Brain microvascular endothelial cell (primary cell): ENCODE measurements around the gene ASTE1.
A peak's percentile ranks its signal among the peaks of the same experiment; 100 is the strongest.

Experiments
- DNase-seq: peaks from one replicate; pipeline ENCODE4 v3.0.0-alpha.2; 2020
- H3K27ac ChIP-seq: fragments of 250-450 bp; sonication (Bioruptor Pico); 2 replicates; pipeline ENCODE4 v1.5.1; 2020; ENCODE audit warnings: mild to moderate bottlenecking, moderate library complexity
- H3K27me3 ChIP-seq: fragments of 250-450 bp; sonication (Bioruptor Pico); replicated peaks from 2 replicates; pipeline ENCODE4 v1.5.1; 2020; ENCODE audit warnings: mild to moderate bottlenecking
- H3K36me3 ChIP-seq: fragments of 250-450 bp; sonication (Bioruptor Pico); replicated peaks from 2 replicates; pipeline ENCODE4 v1.5.1; 2020; ENCODE audit warnings: mild to moderate bottlenecking
- H3K4me3 ChIP-seq: 2 replicates; pipeline ENCODE4 v1.5.1; 2011; ENCODE audit warnings: low read depth, mild to moderate bottlenecking, control low read depth, low read length, moderate library complexity
- in situ Hi-C: cut with HindIII; loops from 2 replicates; pipeline ENCODE4 v1.10.0; 2017; ENCODE audit warnings: low sequenced_read_pairs, low pct_ligation_motif_present
- TF ChIP-seq, protein P1 (sequence below): IDR thresholded peaks from 2 replicates; pipeline ENCODE4 v1.5.1; 2011; ENCODE audit warnings: low read depth, mild to moderate bottlenecking, moderate library complexity, low read length, control low read depth, inconsistent platforms; ENCODE audit errors: missing control alignments

Gene ASTE1, protein sequence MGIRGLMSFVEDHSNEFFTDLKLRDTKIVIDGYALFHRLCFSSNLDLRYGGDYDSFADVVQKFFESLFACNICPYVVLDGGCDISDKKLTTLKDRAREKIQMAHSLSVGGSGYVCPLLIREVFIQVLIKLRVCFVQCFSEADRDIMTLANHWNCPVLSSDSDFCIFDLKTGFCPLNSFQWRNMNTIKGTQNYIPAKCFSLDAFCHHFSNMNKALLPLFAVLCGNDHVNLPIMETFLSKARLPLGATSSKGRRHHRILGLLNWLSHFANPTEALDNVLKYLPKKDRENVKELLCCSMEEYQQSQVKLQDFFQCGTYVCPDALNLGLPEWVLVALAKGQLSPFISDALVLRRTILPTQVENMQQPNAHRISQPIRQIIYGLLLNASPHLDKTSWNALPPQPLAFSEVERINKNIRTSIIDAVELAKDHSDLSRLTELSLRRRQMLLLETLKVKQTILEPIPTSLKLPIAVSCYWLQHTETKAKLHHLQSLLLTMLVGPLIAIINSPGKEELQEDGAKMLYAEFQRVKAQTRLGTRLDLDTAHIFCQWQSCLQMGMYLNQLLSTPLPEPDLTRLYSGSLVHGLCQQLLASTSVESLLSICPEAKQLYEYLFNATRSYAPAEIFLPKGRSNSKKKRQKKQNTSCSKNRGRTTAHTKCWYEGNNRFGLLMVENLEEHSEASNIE

DNA sequence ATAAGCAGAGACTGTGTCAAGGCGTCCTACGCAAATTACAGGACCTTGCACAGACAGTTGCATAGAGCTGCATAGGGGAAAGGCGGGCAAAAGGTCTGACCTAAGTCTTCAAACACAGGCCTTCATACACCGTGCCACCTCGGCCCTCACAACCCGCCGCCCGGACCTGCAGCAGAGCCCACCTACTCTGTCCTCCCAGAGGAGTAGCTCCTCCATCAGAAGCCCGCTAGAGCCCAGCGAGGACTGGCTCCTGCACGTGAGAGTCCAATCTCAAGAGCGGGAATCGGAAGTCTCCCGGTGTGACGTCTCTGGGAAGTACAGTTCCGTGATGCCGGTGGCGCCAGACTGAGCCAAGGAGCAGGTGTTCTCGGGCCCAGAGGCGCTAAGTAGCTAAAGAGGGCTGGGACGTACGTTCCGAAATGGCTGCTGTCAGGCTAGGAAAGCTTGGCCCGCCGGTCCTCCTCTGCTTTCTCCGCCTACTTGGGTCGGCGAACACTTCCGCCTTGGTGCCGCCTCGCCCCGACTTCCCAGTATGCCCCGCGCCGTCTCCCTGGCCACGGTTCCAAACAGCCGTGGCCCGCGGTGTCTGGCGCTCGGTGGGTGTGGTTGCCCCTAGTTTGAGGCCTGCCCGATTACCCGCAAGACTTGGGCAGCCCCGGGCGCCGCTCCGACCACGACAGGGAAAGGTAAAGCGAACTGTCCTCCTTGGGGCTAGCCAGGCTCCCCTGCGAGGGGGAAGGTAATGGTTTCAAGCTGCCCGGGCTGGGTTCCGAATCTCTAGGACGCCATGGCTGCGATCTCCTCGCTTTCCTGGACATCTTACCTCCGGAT, at the start of gene ASTE1, which contains the start of gene NEK11:
Gene ASTE1 (minus strand): TSS at position 505 of the 831 bp plus-strand sequence. CDS start 1,519 bp downstream, outside the sequence.
Gene NEK11 (plus strand): TSS at position 557 of the 831 bp plus-strand sequence. CDS start 2,832 bp downstream, outside the sequence.
- peak; percentile 88 for DNase-seq
- H3K36me3 ChIP-seq, result no peaks in the 10 kb centered on the region
- TF ChIP-seq, protein P1, sequence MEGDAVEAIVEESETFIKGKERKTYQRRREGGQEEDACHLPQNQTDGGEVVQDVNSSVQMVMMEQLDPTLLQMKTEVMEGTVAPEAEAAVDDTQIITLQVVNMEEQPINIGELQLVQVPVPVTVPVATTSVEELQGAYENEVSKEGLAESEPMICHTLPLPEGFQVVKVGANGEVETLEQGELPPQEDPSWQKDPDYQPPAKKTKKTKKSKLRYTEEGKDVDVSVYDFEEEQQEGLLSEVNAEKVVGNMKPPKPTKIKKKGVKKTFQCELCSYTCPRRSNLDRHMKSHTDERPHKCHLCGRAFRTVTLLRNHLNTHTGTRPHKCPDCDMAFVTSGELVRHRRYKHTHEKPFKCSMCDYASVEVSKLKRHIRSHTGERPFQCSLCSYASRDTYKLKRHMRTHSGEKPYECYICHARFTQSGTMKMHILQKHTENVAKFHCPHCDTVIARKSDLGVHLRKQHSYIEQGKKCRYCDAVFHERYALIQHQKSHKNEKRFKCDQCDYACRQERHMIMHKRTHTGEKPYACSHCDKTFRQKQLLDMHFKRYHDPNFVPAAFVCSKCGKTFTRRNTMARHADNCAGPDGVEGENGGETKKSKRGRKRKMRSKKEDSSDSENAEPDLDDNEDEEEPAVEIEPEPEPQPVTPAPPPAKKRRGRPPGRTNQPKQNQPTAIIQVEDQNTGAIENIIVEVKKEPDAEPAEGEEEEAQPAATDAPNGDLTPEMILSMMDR, result no peak
- no peaks in the 10 kb centered on the region for H3K27me3 ChIP-seq
- in situ Hi-C loops, result no loop called here
- peak within 1 kb of the TSS; percentile 91 for H3K27ac ChIP-seq
- H3K4me3 ChIP-seq, result peak within 1 kb of the TSS; percentile 97

DNA sequence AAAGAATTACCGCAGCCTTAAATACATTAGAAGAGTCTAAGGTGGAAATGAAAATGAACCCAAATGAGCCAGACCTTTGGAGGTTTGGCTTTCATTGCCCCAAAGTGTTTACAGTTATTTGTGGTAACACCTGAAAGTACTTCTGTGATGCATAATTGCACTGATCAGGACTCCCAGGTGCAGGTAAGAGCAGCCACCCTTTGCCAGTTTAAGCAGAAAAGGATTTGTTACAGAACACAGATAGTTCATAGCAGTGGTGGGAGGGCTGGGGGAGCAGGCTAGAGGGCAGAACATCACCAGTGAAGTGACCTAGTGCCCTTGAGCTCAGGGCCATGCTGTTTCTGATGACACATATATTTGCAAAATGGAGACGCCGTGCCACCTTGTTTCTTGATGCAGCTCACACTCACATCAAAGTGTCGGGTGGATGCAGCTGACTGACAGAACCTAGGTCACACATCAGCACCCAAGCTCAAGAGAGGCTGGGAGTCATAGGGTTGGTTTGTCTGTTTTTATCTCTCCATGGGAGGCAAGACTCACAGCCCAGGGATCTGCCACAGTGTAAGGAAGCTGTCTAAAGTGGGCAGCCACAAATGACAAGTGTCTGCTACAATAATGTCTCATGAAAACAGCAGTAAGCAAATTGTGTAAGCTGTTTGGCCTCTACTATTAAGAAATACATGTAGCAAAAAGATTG, 49.2 kb upstream of the ASTE1 start:
- in situ Hi-C loops, result no loop called here

DNA sequence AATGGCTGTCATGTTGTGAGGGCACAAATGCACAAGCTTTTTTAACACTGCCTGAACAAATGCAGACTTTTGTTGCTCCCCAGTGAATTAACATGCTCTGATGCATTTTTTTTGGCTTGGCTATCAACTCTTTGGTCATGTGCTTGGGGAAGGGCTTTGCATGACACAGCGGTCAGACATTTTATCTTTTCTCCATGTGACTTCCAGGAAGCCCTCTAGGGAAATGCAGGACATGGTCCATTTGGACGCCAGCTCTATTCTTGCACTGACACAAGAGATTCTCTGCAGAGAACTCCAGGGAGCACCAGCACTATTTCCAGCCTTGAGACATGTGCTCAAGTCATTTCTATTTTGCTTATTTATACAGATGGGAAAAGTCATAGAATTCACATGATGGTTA, 46.2 kb upstream of the ASTE1 start:
- TF ChIP-seq, protein P1, result no peak
- in situ Hi-C loops, result no loop called here
- peak; percentile 67 for DNase-seq
- peak overlapping the region; percentile 66 for H3K27ac ChIP-seq
- no peak overlapping the region for H3K4me3 ChIP-seq
- no peaks in the 10 kb centered on the region for H3K36me3 ChIP-seq
- H3K27me3 ChIP-seq, result no peaks in the 10 kb centered on the region

More for the DNA sequence above, 49.2 kb upstream of the ASTE1 start:
- no peaks in the 10 kb centered on the region for H3K36me3 ChIP-seq
- H3K27ac ChIP-seq, result no peak overlapping the region
- H3K27me3 ChIP-seq, result no peaks in the 10 kb centered on the region
- no peak for DNase-seq
- TF ChIP-seq, protein P1, result no peak
- no peak overlapping the region for H3K4me3 ChIP-seq

- peak overlapping the region; percentile 66 for H3K27ac ChIP-seq
- DNase-seq, result peak; percentile 46
- TF ChIP-seq, protein P1, result no peak
- in situ Hi-C loops, result no loop called here
- H3K4me3 ChIP-seq, result no peak overlapping the region
- no peaks in the 10 kb centered on the region for H3K36me3 ChIP-seq
- no peaks in the 10 kb centered on the region for H3K27me3 ChIP-seq
Measured at GRCh38 chr3:131072099-131072559, 45.5 kb upstream of the ASTE1 start.

DNA sequence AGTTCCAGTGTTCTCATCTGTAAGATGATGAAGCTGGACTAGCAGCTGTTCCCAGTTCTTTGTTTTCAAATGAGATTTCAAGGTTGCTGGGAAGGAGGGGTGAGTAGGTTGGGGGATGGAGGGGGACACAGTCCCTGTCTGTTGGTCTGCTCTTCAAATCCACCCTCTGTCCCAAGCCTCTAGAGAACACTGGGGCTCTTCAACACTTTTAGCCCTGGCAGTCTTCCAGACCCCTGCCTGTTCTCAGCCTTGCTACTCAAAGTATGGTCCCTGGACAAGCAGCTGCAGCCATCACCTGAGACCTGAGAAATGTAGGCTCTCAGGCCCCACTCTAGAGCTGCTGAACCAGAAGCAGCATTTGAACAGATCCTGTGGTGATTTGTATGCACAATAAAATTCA, 41.4 kb upstream of the ASTE1 start:
- in situ Hi-C loops, result no loop called here
- DNase-seq, result no peak
- Histone ChIP-seq H3K27ac (no peak overlapping the region), H3K4me3 (no peak overlapping the region), H3K36me3 (no peaks in the 10 kb centered on the region), H3K27me3 (no peaks in the 10 kb centered on the region)
- TF ChIP-seq, protein P1, result no peak
